Tibial nerve (tissue), 3 donors: Measurements from ENCODE around the gene IPO5.

Source experiments
- CTCF ChIP-seq, 5 experiments: fragments of 200-600 bp in 3 of 5; fragments of 450-650 bp in 2 of 5; sonication (generic) in 3 of 5; IDR thresholded peaks; one replicate each; pipeline ENCODE4 v1.5.1; 2016 to 2019; ENCODE audit warnings: antibody characterized with exemption in 5 of 5, mild to moderate bottlenecking in 3 of 5, moderate library complexity in 2 of 5
- POLR2A ChIP-seq, 2 donors: fragments of 450-650 bp; IDR thresholded peaks; one replicate each; pipeline ENCODE4 v1.6.1; 2017; ENCODE audit warnings: antibody characterized with exemption in 2 of 2, mild to moderate bottlenecking in 2 of 2, moderate library complexity in 2 of 2

- TF ChIP-seq POLR2A (IDR thresholded peaks at IDR 0.05) = no peak
- TF ChIP-seq CTCF (IDR thresholded peaks at IDR 0.05) = no peak
Observed at GRCh38 chr13:98014766-98015165, 61.3 kb downstream of the IPO5 start.
